Measurements from ENCODE around the gene GRHL1. TPM values are rescaled to one million over a fixed set of nuclear protein-coding genes. Genes with fewer than 3 reads are reported as not detected.
"Not testable (repeated sequence)": the region's sequence is repeated elsewhere in the genome, so short reads cannot be mapped to it uniquely, and the experiment has no call there.

GRHL1 gene
- total RNA-seq, 3 donors from 2014 or later, result 0.41 to 2.0 (median 1.9) TPM

DNA sequence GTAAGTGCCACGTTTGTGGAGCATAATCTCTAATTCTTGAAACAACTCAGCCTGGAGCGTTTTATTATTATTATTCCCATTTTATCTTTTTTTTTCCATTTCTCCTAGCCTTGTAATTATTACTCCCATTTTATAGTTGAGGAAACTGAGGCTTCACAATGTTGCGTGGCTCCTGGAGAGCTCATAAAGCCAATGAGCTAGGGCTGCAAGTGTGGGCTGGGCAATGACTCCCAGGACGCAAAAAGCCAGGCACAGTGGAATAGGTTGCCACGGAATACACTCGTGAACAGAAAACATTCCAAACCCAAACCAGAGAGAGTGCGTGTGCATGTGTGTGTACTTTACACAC, 78.4 kb downstream of the GRHL1 start:
- H3K9me3 ChIP-seq, result no peaks in the 10 kb centered on the region
- H3K36me3 ChIP-seq (ENCODE audit: low read depth), result no peaks in the 10 kb centered on the region
- H3K4me1 ChIP-seq (ENCODE audit: low read depth), result peaks cover 12% of the 10 kb centered on the region
- H3K4me3 ChIP-seq, result no peak overlapping the region
- intact Hi-C loops (cut with DNase I, micrococcal nuclease), result no loop called here
- DNase-seq, result peak in 1 of 3 donors; percentile 2
- TF ChIP-seq, protein P1, sequence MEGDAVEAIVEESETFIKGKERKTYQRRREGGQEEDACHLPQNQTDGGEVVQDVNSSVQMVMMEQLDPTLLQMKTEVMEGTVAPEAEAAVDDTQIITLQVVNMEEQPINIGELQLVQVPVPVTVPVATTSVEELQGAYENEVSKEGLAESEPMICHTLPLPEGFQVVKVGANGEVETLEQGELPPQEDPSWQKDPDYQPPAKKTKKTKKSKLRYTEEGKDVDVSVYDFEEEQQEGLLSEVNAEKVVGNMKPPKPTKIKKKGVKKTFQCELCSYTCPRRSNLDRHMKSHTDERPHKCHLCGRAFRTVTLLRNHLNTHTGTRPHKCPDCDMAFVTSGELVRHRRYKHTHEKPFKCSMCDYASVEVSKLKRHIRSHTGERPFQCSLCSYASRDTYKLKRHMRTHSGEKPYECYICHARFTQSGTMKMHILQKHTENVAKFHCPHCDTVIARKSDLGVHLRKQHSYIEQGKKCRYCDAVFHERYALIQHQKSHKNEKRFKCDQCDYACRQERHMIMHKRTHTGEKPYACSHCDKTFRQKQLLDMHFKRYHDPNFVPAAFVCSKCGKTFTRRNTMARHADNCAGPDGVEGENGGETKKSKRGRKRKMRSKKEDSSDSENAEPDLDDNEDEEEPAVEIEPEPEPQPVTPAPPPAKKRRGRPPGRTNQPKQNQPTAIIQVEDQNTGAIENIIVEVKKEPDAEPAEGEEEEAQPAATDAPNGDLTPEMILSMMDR (IDR thresholded peaks at IDR 0.05), result no peak
- no peak for ATAC-seq

DNA sequence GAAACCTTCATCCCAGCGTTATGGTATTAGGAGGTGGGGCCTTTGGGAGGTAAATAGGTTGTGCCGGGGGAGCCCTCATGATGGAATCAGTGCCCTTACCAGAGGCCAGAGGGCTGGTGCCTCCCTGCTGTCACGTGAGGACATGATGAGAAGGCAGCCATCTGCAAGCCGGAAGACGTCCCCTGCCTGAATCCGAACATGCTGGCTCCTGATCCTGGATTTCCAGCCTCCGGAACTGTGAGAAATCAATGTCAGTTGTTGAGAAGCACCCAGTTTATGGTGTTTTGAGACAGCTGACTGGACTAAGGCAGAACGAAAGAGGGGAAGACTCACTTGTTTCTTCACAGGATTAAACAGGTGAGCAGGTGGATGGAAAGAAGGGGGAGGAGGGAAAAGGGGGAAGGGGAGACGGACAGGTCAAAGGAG, 78.8 kb downstream of the GRHL1 start:
- peaks cover 12% of the 10 kb centered on the region for H3K4me1 ChIP-seq (ENCODE audit: low read depth)
- no peak overlapping the region for H3K4me3 ChIP-seq
- peak; percentile 63 for ATAC-seq
- TF ChIP-seq, protein P1 (IDR thresholded peaks at IDR 0.05), result no peak
- H3K9me3 ChIP-seq, result no peaks in the 10 kb centered on the region
- no peaks in the 10 kb centered on the region for H3K36me3 ChIP-seq (ENCODE audit: low read depth)
- intact Hi-C loops (cut with DNase I, micrococcal nuclease), result no loop called here
- peak in 2 of 3 donors; percentile 59 to 61 for DNase-seq

DNA sequence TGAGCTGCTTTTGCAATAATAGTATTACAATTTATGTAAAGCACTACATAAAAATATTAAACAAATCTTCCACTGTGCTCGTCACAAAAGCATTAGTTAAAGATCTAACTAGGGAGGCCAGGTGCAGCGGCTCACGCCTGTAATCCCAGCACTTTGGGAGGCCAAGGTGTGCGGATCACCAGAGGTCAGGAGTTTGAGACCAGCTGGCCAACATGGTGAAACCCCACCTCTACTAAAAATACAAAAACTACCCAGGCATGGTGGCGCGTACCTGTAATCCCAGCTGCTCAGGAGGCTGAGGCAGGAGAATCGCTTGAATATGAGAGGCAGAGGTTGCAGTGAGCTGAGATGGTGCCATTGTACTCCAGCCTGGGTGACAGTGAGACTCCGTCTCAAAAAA, 79.3 kb downstream of the GRHL1 start:
- peak in 1 of 3 donors; percentile 17 for DNase-seq
- H3K4me1 ChIP-seq (ENCODE audit: low read depth), result peaks cover 12% of the 10 kb centered on the region
- ATAC-seq; H3K9me3 ChIP-seq; intact Hi-C loops (cut with DNase I, micrococcal nuclease); H3K36me3 ChIP-seq (ENCODE audit: low read depth); H3K4me3 ChIP-seq: not testable (repeated sequence)

DNA sequence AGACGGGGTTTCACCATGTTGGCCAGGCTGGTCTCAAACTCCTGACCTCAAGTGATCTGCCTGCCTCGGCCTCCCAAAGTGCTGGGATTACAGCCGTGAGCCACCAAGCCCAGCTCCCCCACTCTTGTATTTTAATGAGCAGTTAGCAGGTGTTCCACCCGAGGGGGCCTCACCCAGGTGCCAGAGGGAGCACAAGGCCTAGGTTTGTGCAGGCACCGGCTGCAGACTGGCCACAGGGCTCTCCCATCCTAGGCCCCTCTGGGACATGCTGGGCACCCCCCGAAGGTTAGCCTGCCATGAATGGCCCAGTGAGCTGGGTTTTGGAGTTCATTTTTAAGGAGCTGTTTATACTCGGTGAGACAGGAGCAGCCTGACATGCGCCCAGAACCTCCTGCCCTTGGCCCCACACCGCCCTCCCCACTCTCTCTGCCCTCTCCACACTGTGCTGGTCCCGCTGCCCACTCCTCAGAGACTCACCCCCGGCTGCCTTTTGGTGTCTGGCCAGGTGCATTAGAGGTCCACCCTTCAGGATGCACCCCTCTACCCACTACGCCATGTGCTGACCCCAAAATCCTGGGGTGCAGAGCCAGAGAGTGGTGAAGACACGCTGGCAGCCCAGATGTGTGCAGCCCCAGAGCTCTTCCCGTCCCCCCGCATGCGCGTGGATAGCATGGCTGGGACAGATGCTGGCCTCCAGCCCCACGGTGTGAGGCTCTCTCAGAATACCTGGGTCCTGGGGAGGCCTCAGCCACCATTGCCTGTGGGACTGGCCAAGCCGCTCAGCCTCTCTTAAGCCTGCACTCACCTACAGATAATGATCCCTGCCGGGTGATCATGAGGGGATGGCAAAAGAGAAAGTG, 80.6 kb downstream of the GRHL1 start:
- no peaks in the 10 kb centered on the region for H3K9me3 ChIP-seq
- no peak overlapping the region for H3K4me3 ChIP-seq
- H3K36me3 ChIP-seq (ENCODE audit: low read depth), result no peaks in the 10 kb centered on the region
- TF ChIP-seq, protein P1 (IDR thresholded peaks at IDR 0.05), result no peak
- peak in 1 of 3 donors; percentile 38 for DNase-seq
- peaks cover 12% of the 10 kb centered on the region for H3K4me1 ChIP-seq (ENCODE audit: low read depth)
- no peak for ATAC-seq
- intact Hi-C loops (cut with DNase I, micrococcal nuclease), result no loop called here

DNA sequence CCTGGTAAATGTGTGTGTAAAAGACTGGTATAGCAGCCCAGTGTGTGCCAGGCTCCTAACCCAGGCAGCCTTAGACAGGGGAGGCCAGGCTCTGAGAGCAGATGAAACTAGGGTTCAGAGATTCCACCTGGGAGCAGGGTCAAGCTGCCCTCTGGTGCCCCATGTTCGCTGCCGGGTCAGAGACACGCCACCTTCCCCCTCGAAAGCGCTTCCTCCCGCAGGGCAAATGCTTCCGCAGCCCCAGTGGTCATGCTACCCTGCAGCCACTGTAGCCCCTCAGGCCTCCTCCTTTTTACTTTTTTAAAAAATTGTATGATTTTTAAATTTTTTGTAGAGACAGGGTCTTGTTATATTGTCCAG, 81.2 kb downstream of the GRHL1 start:
- ATAC-seq, result no peak
- TF ChIP-seq, protein P1 (IDR thresholded peaks at IDR 0.05), result no peak
- H3K9me3 ChIP-seq, result no peaks in the 10 kb centered on the region
- no peak overlapping the region for H3K4me3 ChIP-seq
- peaks cover 12% of the 10 kb centered on the region for H3K4me1 ChIP-seq (ENCODE audit: low read depth)
- intact Hi-C loops (cut with DNase I, micrococcal nuclease), result no loop called here
- peak in 1 of 3 donors; percentile 22 for DNase-seq
- H3K36me3 ChIP-seq (ENCODE audit: low read depth), result no peaks in the 10 kb centered on the region

DNA sequence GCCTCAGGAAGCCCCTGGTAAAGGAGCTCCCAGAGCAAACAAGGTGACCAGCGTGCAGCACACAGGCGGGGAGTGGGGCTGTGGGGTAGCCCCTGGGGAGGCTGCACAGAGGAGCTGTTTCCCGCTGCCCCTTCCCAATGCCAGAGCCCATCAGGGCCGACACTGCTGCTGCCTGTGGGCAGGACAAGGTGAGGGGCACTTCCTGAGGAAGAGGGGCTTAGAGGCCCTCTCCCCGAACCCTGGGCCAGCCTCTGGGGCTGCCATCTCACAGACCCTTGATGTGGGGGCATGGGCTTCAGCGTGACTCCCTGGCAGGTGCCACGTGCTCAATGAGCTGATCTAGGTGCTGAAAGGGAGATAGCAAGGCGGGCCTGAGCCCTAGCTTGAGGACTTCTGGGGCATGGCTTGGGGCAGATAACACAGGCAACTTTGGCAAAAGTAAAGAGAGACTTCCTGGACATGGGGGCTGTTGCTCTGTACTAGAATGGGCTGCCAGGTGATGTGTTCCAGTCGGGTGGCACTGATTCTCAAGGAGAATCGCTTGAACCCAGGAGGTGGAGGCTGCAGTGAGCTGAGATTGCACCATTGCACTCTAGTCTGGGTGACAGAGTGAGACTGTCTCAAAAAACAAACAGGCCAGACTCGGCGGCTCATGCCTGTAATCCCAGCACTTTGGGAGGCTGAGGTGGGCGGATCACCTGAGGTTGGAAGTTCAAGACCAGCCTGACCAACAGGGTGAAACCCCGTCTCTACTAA, 81.9 kb downstream of the GRHL1 start:
- ATAC-seq (no peak), DNase-seq (peak in 1 of 3 donors; percentile 33)
- no peaks in the 10 kb centered on the region for H3K9me3 ChIP-seq
- H3K36me3 ChIP-seq (ENCODE audit: low read depth), result no peaks in the 10 kb centered on the region
- H3K4me3 ChIP-seq, result no peak overlapping the region
- H3K4me1 ChIP-seq (ENCODE audit: low read depth), result peaks cover 12% of the 10 kb centered on the region
- intact Hi-C loops (cut with DNase I, micrococcal nuclease), result no loop called here
- TF ChIP-seq, protein P1 (IDR thresholded peaks at IDR 0.05), result no peak

Data from mucosa of descending colon (tissue), 3 donors.